SK-N-SH (cell line): ENCODE measurements around the gene MYCL. TPM values are rescaled to one million over a fixed set of nuclear protein-coding genes. Genes with fewer than 3 reads are reported as not detected.

Experiments
- CTCF ChIA-PET: fragments of 300-600, 350-600 bp; formaldehyde crosslinking; extraction: SDS; loops from one replicate; lab custom pipeline; 2021; lab: Yijun Ruan, JAX
- POLR2A ChIA-PET: fragments of 350-600 bp; sonication (Branson Sonifier 250); formaldehyde crosslinking; extraction: SDS; loops from one replicate; lab custom pipeline; 2020; ENCODE audit warnings: antibody characterized with exemption, inconsistent platforms; lab: Yijun Ruan, JAX
- DNase-seq: peaks from one replicate; pipeline ENCODE4 v3.0.0; 2012
- H2AFZ ChIP-seq: fragments of 200-600 bp; sonication (generic); 2 replicates; pipeline ENCODE4 v1.8.1; 2016; ENCODE audit warnings: antibody characterized with exemption, mild to moderate bottlenecking, low read depth
- H3F3A ChIP-seq: fragments of 200-600 bp; sonication (generic); replicated peaks from 2 replicates; pipeline ENCODE3; 2016; ENCODE audit warnings: antibody characterized with exemption, mild to moderate bottlenecking; ENCODE audit not compliant: insufficient read depth
- H3K27ac ChIP-seq, 2 experiments: fragments of 200-500 bp in 1 of 2; fragments of 200-600 bp in 1 of 2; sonication (Bioruptor generic) in 1 of 2; sonication (generic), shearing (Covaris generic) in 1 of 2; 2 replicates each; pipeline versions ENCODE4 v1.5.1 to v1.6.1; 2014 to 2016; ENCODE audit warnings: low read depth in 2 of 2, inconsistent platforms in 1 of 2, low read length in 1 of 2, mild to moderate bottlenecking in 1 of 2, mixed read lengths in 1 of 2
- H3K27me3 ChIP-seq: fragments of 200-600 bp; sonication (generic), shearing (Covaris generic); 2 replicates; pipeline ENCODE4 v1.6.1; 2016; ENCODE audit warnings: mixed run types; ENCODE audit not compliant: insufficient read depth
- H3K36me3 ChIP-seq, 2 experiments: fragments of 200-500 bp in 1 of 2; fragments of 200-600 bp in 1 of 2; sonication (Bioruptor generic) in 1 of 2; sonication (generic) in 1 of 2; replicated peaks in 1 of 2; 2 replicates each; pipeline versions ENCODE3 to v1.5.1; 2014 to 2016; ENCODE audit warnings: low read length in 1 of 2, mild to moderate bottlenecking in 1 of 2; ENCODE audit not compliant: insufficient read depth in 2 of 2, control insufficient read depth in 1 of 2
- H3K4me1 ChIP-seq, 2 experiments: fragments of 200-500 bp in 1 of 2; fragments of 200-600 bp in 1 of 2; sonication (Bioruptor generic) in 1 of 2; sonication (generic), shearing (Covaris generic) in 1 of 2; 2 replicates each; pipeline versions ENCODE4 v1.5.1 to v1.6.1; 2014 to 2016; ENCODE audit warnings: low read depth in 1 of 2, low read length in 1 of 2, mixed run types in 1 of 2; ENCODE audit not compliant: insufficient read depth in 2 of 2, control insufficient read depth in 1 of 2
- H3K4me2 ChIP-seq: fragments of 200-600 bp; sonication (generic), shearing (Covaris generic); 2 replicates; pipeline ENCODE4 v1.6.1; 2017; ENCODE audit warnings: mixed run types
- H3K4me3 ChIP-seq, 2 experiments: fragments of 200-500 bp in 1 of 2; fragments of 200-600 bp in 1 of 2; sonication (Bioruptor generic) in 1 of 2; sonication (generic), shearing (Covaris generic) in 1 of 2; 2 replicates each; pipeline versions ENCODE4 v1.5.1 to v1.8.1; 2014 to 2016; ENCODE audit warnings: low read depth in 2 of 2, inconsistent platforms in 1 of 2, low read length in 1 of 2, mild to moderate bottlenecking in 1 of 2, mixed read lengths in 1 of 2, moderate library complexity in 1 of 2
- H3K79me2 ChIP-seq: fragments of 200-600 bp; sonication (generic); 2 replicates; pipeline ENCODE4 v1.8.1; 2017; ENCODE audit warnings: mild to moderate bottlenecking; ENCODE audit not compliant: insufficient read depth
- H3K9ac ChIP-seq: fragments of 200-600 bp; sonication (generic); 2 replicates; pipeline ENCODE4 v1.6.1; 2017; ENCODE audit warnings: mixed run types
- H3K9me2 ChIP-seq: fragments of 200-600 bp; sonication (generic); 2 replicates; pipeline ENCODE4 v1.6.1; 2017; ENCODE audit warnings: mixed run types
- H3K9me3 ChIP-seq: fragments of 200-600 bp; sonication (generic); 2 replicates; pipeline ENCODE4 v1.6.1; 2017; ENCODE audit warnings: mixed run types, mild to moderate bottlenecking, moderate library complexity
- H4K20me1 ChIP-seq: fragments of 200-600 bp; sonication (generic); 2 replicates; pipeline ENCODE4 v1.6.1; 2017; ENCODE audit warnings: mild to moderate bottlenecking, mixed run types; ENCODE audit not compliant: insufficient read depth
- ELF1 ChIP-seq: IDR thresholded peaks from 2 replicates; pipeline ENCODE4 v1.4.0; 2012
- EP300 ChIP-seq, 2 experiments: IDR thresholded peaks; 2 replicates each; pipeline versions ENCODE4 v1.4.0 to v1.6.1; 2012; ENCODE audit warnings: borderline replicate concordance in 1 of 2, low read depth in 1 of 2, low read length in 1 of 2
- FOSL2 ChIP-seq: IDR thresholded peaks from 2 replicates; pipeline ENCODE4 v1.4.0; 2012; ENCODE audit warnings: low read depth, mild to moderate bottlenecking, moderate library complexity, borderline replicate concordance
- FOXJ3 ChIP-seq: sonication (generic); formaldehyde crosslinking; IDR thresholded peaks from 2 replicates; pipeline ENCODE4 v1.5.1; 2020; ENCODE audit warnings: mild to moderate bottlenecking, missing genetic modification reagents
- GABPA ChIP-seq: IDR thresholded peaks from 2 replicates; pipeline ENCODE4 v1.4.0; 2012; ENCODE audit warnings: low read depth, mild to moderate bottlenecking
- MEF2A ChIP-seq: IDR thresholded peaks from 2 replicates; pipeline ENCODE4 v1.4.0; 2012; ENCODE audit warnings: low read depth, borderline replicate concordance
- MXI1 ChIP-seq: IDR thresholded peaks from 2 replicates; pipeline ENCODE4 v1.6.1; 2012; ENCODE audit warnings: mild to moderate bottlenecking, low read depth, low read length, improper control_type of control experiment
- NRF1 ChIP-seq: IDR thresholded peaks from 2 replicates; pipeline ENCODE4 v1.6.1; 2012; ENCODE audit warnings: low read depth, mild to moderate bottlenecking, low read length
- RAD21 ChIP-seq: IDR thresholded peaks from 2 replicates; pipeline ENCODE4 v1.6.1; 2012; ENCODE audit warnings: mild to moderate bottlenecking, low read length
- SMC3 ChIP-seq: IDR thresholded peaks from 2 replicates; pipeline ENCODE4 v1.6.1; 2012; ENCODE audit warnings: low read depth, low read length, improper control_type of control experiment
- TAF1 ChIP-seq: IDR thresholded peaks from 2 replicates; pipeline ENCODE4 v1.6.1; 2012; ENCODE audit warnings: low read depth, mild to moderate bottlenecking, low read length, moderate library complexity, borderline replicate concordance
- TCF12 ChIP-seq: IDR thresholded peaks from 2 replicates; pipeline ENCODE4 v1.4.0; 2012
- YY1 ChIP-seq: IDR thresholded peaks from 2 replicates; pipeline ENCODE4 v1.4.0; 2012; ENCODE audit warnings: low read depth, mild to moderate bottlenecking
- WGBS: methylation state at CpG from one replicate; pipeline ENCODE4 v1.1.6; 2017; ENCODE audit warnings: low lambda C conversion rate; 5-methylcytosine and 5-hydroxymethylcytosine counted together
- polyA plus RNA-seq, 3 experiments: library from polyadenylated mRNA; depleted of rRNA; stranded (reverse); fragments of >200 nt; gene quantifications; 2 replicates each; pipeline ENCODE4 v1.2.3, GENCODE V29; 2012
- TF ChIP-seq, protein P1 (sequence below): fragments of 150-350 bp; IDR thresholded peaks from 2 replicates; pipeline ENCODE4 v1.6.1; 2016; ENCODE audit warnings: mild to moderate bottlenecking, low read depth, low read length
- TF ChIP-seq, protein P2 (sequence below): fragments of 200-600 bp; sonication (generic); IDR thresholded peaks from 2 replicates; pipeline ENCODE4 v1.6.1; 2017; ENCODE audit warnings: antibody characterized with exemption, mild to moderate bottlenecking, moderate library complexity
- TF ChIP-seq, protein P3 (sequence below): IDR thresholded peaks from 2 replicates; pipeline ENCODE4 v1.4.0; 2012; ENCODE audit warnings: low read depth

Gene MYCL
- polyA plus RNA-seq, 1 of the 3 experiments (the other 2 are of a cell fraction): 0.48 TPM

DNA sequence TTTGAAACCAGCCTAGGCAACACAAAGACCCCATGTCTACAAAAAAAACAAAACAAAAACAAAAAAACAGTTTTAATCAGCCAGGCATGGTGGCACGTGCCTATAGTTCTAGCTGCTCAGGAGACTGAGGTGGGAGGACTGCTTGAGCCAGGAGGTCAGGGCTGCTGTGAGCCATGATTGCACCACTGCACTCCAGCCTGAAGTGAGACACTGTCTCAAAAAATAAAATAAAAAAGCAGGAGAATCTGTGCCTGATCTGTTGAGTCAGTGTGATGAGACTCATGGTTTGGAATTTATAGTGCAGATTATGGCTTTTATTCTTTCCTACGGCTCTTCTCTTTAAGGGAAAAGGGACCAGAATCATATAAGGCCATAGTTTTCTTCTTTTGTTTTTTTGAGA lies 35.0 kb downstream of the MYCL start:
- Histone ChIP-seq H3K4me2 (no peak overlapping the region), H3K27ac (peak overlapping the region in 1 of 2 experiments; percentile 60; a peak in 2 of 4 replicates), H3K9me3 (no peaks in the 10 kb centered on the region), H3K4me3 (no peak overlapping the region), H3K9ac (no peak overlapping the region), H3K36me3 (peaks cover 0 to 2% of the 10 kb centered on the region in 2 experiments), H4K20me1 (peaks cover 26% of the 10 kb centered on the region), H3K27me3 (no peaks in the 10 kb centered on the region), H3F3A (peaks cover 10% of the 10 kb centered on the region), H3K9me2 (no peaks in the 10 kb centered on the region), H2AFZ (no peak overlapping the region), H3K79me2 (peaks cover 80% of the 10 kb centered on the region), H3K4me1 (peaks cover 0 to 6% of the 10 kb centered on the region in 2 experiments; a peak in 1 of 4 replicates)
- CTCF ChIA-PET: no interaction called here
- TF ChIP-seq MEF2A: no peak
- peak; percentile 34; the same call in 1 of the 2 replicates for TF ChIP-seq FOSL2
- WGBS: 76% methylated on average over 2 of the region's 2 CpGs
- POLR2A ChIA-PET: no interaction called here
- DNase-seq: no peak

DNA sequence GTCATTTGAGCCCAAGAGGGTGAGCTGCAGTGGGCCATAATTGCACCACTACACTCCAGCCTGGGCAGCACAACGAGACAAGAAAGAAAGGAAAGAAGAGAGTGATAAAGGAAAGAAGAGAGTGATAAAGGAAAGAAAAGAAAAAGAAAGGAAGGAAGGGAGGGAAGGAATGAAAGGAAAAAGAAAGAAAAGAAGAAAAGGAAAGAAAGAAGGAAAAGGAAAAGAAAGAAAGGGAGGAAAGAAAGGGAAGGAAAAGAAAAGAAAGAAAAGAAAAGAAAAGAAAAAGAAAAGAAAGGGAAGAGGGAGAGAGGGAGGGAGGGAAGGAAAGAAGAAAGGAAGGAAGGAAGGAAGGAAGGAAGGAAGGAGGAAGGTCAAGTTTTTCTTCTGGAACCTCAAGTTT lies 36.0 kb downstream of the MYCL start:
- no peak overlapping the region for H2AFZ ChIP-seq
- ChIA-PET POLR2A (no interaction called here), CTCF (no interaction called here)
- DNase-seq: no peak
- H3K79me2 ChIP-seq: peaks cover 80% of the 10 kb centered on the region
- H4K20me1 ChIP-seq: peaks cover 28% of the 10 kb centered on the region
- H3F3A ChIP-seq: peaks cover 10% of the 10 kb centered on the region
- WGBS: 95% methylated on average over 1 of the region's 1 CpG
- H3K9me2 ChIP-seq: no peaks in the 10 kb centered on the region
- H3K27me3 ChIP-seq: no peaks in the 10 kb centered on the region
- no peaks in the 10 kb centered on the region for H3K9me3 ChIP-seq
- peaks cover 0 to 2% of the 10 kb centered on the region in 2 experiments for H3K36me3 ChIP-seq
- H3K9ac ChIP-seq: no peak overlapping the region
- TF ChIP-seq TCF12 (no peak), MXI1 (no peak), NRF1 (no peak), EP300 (IDR thresholded peaks at IDR 0.05; ENCODE audit: borderline replicate concordance in 1 of 2, low read depth in 1 of 2, low read length in 1 of 2) (no peak), ELF1 (no peak), GABPA (no peak), SMC3 (no peak), TAF1 (no peak), YY1 (no peak), RAD21 (no peak), FOXJ3 (CRISPR knock-in tag) (no peak)
- TF ChIP-seq, protein P1, sequence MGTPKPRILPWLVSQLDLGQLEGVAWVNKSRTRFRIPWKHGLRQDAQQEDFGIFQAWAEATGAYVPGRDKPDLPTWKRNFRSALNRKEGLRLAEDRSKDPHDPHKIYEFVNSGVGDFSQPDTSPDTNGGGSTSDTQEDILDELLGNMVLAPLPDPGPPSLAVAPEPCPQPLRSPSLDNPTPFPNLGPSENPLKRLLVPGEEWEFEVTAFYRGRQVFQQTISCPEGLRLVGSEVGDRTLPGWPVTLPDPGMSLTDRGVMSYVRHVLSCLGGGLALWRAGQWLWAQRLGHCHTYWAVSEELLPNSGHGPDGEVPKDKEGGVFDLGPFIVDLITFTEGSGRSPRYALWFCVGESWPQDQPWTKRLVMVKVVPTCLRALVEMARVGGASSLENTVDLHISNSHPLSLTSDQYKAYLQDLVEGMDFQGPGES: no peak
- TF ChIP-seq, protein P2, sequence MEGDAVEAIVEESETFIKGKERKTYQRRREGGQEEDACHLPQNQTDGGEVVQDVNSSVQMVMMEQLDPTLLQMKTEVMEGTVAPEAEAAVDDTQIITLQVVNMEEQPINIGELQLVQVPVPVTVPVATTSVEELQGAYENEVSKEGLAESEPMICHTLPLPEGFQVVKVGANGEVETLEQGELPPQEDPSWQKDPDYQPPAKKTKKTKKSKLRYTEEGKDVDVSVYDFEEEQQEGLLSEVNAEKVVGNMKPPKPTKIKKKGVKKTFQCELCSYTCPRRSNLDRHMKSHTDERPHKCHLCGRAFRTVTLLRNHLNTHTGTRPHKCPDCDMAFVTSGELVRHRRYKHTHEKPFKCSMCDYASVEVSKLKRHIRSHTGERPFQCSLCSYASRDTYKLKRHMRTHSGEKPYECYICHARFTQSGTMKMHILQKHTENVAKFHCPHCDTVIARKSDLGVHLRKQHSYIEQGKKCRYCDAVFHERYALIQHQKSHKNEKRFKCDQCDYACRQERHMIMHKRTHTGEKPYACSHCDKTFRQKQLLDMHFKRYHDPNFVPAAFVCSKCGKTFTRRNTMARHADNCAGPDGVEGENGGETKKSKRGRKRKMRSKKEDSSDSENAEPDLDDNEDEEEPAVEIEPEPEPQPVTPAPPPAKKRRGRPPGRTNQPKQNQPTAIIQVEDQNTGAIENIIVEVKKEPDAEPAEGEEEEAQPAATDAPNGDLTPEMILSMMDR: no peak
- TF ChIP-seq, protein P3, sequence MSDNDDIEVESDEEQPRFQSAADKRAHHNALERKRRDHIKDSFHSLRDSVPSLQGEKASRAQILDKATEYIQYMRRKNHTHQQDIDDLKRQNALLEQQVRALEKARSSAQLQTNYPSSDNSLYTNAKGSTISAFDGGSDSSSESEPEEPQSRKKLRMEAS: no peak
- peaks cover 0 to 6% of the 10 kb centered on the region in 2 experiments; a peak in 1 of 4 replicates for H3K4me1 ChIP-seq
- H3K27ac ChIP-seq: no peak overlapping the region
- H3K4me2 ChIP-seq: no peak overlapping the region
- no peak overlapping the region for H3K4me3 ChIP-seq
